RWPE1 (cell line): ENCODE results near the gene DPH1.

Experiments used
- CTCF ChIA-PET: fragments of 350-600 bp; sonication (Branson Sonifier 250); formaldehyde crosslinking; extraction: SDS; loops from one replicate; lab custom pipeline; 2021; lab: Yijun Ruan, JAX
- POLR2A ChIA-PET: fragments of 400-600 bp; formaldehyde crosslinking; extraction: SDS; loops from one replicate; lab custom pipeline; 2020; ENCODE audit warnings: antibody characterized with exemption; ENCODE audit not compliant: low non-redundant PET; lab: Yijun Ruan, JAX
- DNase-seq: peaks from one replicate; pipeline ENCODE4 v3.0.0; 2012; ENCODE audit warnings: low spot score
- H3K27ac ChIP-seq: fragments of 450-650 bp; 2 replicates; pipeline ENCODE4 v1.5.1; 2017
- TF ChIP-seq, protein P1 (sequence below): fragments of 450-650 bp; conservative IDR thresholded peaks from 2 replicates; pipeline ENCODE4 v1.5.1; 2017; ENCODE audit warnings: low read depth, mild to moderate bottlenecking

The DPH1 gene

GRCh38 chr17:2075336-2076086 lies 45.6 kb downstream of the DPH1 start:
- CTCF ChIA-PET, result interaction anchor here (0.7 to 1.3 kb wide), 2 partner anchors 169 to 196 kb away, joined by 3 read pairs; no protein-coding TSS in a partner anchor
- DNase-seq, result no peak

GRCh38 chr17:2076087-2076984 lies 46.4 kb downstream of the DPH1 start:
- no peak for DNase-seq
- POLR2A ChIA-PET, result no interaction called here
- CTCF ChIA-PET, result interaction anchor here (0.6 to 1.3 kb wide), 3 partner anchors 22 to 195 kb away, joined by 3 read pairs; partner anchors contain the start of gene HIC1
- TF ChIP-seq, protein P1, sequence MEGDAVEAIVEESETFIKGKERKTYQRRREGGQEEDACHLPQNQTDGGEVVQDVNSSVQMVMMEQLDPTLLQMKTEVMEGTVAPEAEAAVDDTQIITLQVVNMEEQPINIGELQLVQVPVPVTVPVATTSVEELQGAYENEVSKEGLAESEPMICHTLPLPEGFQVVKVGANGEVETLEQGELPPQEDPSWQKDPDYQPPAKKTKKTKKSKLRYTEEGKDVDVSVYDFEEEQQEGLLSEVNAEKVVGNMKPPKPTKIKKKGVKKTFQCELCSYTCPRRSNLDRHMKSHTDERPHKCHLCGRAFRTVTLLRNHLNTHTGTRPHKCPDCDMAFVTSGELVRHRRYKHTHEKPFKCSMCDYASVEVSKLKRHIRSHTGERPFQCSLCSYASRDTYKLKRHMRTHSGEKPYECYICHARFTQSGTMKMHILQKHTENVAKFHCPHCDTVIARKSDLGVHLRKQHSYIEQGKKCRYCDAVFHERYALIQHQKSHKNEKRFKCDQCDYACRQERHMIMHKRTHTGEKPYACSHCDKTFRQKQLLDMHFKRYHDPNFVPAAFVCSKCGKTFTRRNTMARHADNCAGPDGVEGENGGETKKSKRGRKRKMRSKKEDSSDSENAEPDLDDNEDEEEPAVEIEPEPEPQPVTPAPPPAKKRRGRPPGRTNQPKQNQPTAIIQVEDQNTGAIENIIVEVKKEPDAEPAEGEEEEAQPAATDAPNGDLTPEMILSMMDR, result no peak
- H3K27ac ChIP-seq, result peak overlapping the region; percentile 76

More at GRCh38 chr17:2075336-2076086, 45.6 kb downstream of the DPH1 start:
- peak overlapping the region; percentile 76 for H3K27ac ChIP-seq
- POLR2A ChIA-PET, result no interaction called here
- TF ChIP-seq, protein P1, result no peak

GRCh38 chr17:2077040-2077439 lies 47.1 kb downstream of the DPH1 start:
- ChIA-PET CTCF (interaction anchor here (0.6 kb wide), 1 partner anchor 22 kb away, joined by 3 read pairs; the partner anchor contains the start of gene HIC1), POLR2A (no interaction called here)
- TF ChIP-seq, protein P1, result no peak
- peak overlapping the region; percentile 76 for H3K27ac ChIP-seq
- no peak for DNase-seq

GRCh38 chr17:2081564-2081963 lies 51.6 kb downstream of the DPH1 start:
- CTCF ChIA-PET, result no interaction called here

GRCh38 chr17:2082003-2082781 lies 52.2 kb downstream of the DPH1 start:
- ChIA-PET CTCF (no interaction called here), POLR2A (no interaction called here)
- H3K27ac ChIP-seq, result peak overlapping the region; percentile 57
- TF ChIP-seq, protein P1, result no peak
- no peak for DNase-seq

More at GRCh38 chr17:2081564-2081963, 51.6 kb downstream of the DPH1 start:
- POLR2A ChIA-PET, result no interaction called here
- TF ChIP-seq, protein P1, result no peak
- peak overlapping the region; percentile 57 for H3K27ac ChIP-seq
- peak; percentile 63 for DNase-seq
